ENCODE measurements around the gene EFCAB8. TPM values are rescaled to one million over a fixed set of nuclear protein-coding genes. Genes with fewer than 3 reads are reported as not detected.
A peak's percentile ranks its signal among the peaks of the same experiment; 100 is the strongest.

Gene EFCAB8
- total RNA-seq, 1 donor from 2014 or later: not detected

DNA sequence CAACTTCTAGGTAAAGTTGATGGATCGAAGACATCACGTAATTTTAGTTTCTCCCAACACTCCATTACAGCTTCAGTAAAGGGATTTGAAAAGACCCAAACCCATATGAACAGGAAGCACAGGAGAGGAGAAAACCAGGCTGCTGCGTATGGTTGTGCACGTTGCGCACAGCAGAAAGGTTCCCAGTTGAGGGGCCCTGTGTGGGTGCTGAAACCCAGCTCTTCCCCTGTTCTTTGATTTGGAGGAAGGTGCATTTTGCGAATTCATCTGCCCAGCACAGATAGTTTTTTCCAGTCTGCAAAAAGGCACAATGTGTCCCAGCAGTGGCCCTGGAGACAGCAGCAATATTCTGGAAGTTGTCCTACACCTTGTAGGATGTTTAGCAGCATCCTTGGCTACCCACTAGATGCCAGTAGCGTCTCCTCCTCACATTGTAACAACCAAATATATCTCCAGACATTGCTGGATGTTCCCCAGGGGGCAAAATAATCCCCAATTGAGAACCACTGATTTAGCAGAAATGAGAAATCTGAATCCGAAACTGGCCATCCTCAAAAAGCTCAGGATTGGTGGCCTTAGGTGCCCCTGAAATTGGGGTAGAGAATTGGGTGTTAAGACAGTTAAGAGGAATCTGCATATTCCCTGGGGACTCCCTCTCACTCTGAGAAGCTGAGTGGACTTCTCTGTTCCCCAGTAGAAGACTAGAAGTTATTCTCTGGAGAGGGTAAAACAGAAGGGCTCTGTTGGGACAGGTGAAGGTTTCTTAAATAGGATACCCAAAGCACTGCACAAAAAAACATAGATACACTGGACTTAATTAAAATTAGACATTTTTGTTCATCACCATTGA, 133.3 kb downstream of the EFCAB8 start:
- H3K4me3 ChIP-seq (ENCODE audit: low read depth, low read length): no peak overlapping the region
- TF ChIP-seq, protein P1, sequence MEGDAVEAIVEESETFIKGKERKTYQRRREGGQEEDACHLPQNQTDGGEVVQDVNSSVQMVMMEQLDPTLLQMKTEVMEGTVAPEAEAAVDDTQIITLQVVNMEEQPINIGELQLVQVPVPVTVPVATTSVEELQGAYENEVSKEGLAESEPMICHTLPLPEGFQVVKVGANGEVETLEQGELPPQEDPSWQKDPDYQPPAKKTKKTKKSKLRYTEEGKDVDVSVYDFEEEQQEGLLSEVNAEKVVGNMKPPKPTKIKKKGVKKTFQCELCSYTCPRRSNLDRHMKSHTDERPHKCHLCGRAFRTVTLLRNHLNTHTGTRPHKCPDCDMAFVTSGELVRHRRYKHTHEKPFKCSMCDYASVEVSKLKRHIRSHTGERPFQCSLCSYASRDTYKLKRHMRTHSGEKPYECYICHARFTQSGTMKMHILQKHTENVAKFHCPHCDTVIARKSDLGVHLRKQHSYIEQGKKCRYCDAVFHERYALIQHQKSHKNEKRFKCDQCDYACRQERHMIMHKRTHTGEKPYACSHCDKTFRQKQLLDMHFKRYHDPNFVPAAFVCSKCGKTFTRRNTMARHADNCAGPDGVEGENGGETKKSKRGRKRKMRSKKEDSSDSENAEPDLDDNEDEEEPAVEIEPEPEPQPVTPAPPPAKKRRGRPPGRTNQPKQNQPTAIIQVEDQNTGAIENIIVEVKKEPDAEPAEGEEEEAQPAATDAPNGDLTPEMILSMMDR (conservative IDR thresholded peaks at IDR 0.05; ENCODE audit: low read depth, low read length): no peak
- DNase-seq (ENCODE audit: low read depth): no peak

DNA sequence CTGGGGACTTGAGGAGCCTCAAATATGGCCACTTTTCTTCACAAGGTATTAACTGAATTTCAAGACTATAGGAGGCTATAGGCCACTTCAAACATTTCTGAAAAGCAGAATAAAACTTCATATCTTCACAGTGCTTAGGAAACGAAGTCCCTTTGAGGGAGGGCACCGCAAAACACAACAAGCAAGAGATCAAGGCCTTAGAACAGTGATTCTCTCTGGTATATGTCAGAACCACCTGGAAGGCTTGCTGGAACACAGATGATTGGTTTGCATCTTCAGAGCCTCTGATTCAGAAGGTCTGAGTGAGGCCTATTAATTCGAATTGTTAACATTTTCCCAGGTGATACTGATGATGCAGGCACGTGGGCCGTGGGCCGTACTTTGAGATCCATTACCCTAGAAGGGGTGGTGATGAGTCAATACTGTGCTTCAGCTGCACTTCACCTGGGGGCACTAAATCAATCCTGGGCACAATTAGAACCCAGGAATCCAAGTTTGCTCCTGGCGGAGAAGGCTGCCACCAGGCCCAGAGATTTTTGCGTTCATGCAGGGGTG, 134.8 kb downstream of the EFCAB8 start:
- TF ChIP-seq, protein P1 (conservative IDR thresholded peaks at IDR 0.05; ENCODE audit: low read depth, low read length): no peak
- no peak for DNase-seq (ENCODE audit: low read depth)
- no peak overlapping the region for H3K4me3 ChIP-seq (ENCODE audit: low read depth, low read length)

DNA sequence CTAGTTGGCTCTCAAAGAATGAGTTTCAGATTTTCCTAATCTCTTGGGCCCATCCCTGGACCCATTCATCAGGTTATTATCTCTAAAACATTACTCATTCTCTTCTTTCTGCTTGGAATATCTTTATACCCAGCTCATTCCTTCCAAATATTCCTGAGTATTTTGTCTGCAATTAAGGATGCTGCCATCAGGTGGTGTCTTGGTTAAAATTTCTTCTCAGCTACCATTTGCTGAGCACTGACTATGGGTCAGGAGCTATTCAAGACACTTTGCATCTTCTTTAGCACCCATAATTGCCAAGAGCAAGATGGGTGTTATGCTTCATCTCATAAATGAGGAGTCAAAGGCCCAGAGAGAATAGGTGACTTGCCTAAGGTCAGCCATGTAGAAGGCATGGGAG, 137.1 kb downstream of the EFCAB8 start:
- no peak for DNase-seq (ENCODE audit: low read depth)
- TF ChIP-seq, protein P1 (conservative IDR thresholded peaks at IDR 0.05; ENCODE audit: low read depth, low read length): peak; percentile 2
- H3K4me3 ChIP-seq (ENCODE audit: low read depth, low read length): no peak overlapping the region

DNA sequence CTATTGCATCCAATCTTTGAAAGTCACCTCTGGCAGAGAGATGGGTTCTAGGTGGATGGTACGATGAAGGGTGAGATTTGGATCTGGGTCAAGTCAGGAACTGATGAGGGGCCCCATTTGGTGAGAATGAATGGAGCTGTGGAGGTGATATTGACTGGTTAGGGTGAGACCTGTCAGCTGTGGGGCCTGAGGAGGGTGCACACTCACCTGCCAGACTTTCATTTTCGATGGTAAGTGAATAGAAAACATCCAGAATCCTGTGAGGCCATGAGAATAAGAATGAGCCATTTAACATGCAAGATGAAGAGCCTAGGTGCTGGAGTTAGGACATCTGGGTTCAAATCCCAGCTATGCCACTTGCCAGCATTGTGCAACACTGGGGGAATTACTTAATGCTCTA, 138.7 kb downstream of the EFCAB8 start:
- TF ChIP-seq, protein P1 (conservative IDR thresholded peaks at IDR 0.05; ENCODE audit: low read depth, low read length): no peak
- no peak for DNase-seq (ENCODE audit: low read depth)
- no peak overlapping the region for H3K4me3 ChIP-seq (ENCODE audit: low read depth, low read length)

DNA sequence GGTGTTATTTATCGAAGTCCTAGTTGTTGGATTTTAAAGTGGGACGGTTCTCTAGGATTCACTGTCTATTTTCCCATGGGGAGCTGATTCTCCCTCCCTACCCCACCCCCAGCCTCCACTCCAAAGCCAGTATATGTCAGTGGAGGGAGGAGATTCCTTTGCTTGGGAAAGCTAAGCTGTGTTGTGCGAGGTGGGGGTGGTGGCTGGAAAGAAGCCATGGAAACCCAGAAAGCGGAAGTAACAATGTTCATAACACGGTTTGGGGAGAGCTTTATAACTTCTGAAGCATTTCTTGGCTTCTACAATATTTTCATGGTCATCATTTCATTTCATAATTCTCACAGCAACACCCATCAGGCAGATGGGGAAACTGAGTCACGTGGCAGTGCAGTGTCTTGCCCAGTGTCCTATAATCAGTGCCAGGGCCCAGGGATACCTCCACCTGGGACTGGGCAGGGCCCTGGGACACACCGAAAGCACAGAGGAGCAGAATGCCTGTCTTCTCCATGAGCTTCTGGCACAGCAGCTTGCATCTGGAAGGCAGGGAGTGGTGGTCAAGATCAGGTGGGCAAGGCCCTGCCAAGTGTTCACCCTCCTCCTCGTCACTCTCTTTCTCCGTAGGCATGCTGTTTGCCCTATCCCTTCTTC, 141.0 kb downstream of the EFCAB8 start:
- H3K4me3 ChIP-seq (ENCODE audit: low read depth, low read length): no peak overlapping the region
- no peak for DNase-seq (ENCODE audit: low read depth)
- TF ChIP-seq, protein P1 (conservative IDR thresholded peaks at IDR 0.05; ENCODE audit: low read depth, low read length): no peak

DNA sequence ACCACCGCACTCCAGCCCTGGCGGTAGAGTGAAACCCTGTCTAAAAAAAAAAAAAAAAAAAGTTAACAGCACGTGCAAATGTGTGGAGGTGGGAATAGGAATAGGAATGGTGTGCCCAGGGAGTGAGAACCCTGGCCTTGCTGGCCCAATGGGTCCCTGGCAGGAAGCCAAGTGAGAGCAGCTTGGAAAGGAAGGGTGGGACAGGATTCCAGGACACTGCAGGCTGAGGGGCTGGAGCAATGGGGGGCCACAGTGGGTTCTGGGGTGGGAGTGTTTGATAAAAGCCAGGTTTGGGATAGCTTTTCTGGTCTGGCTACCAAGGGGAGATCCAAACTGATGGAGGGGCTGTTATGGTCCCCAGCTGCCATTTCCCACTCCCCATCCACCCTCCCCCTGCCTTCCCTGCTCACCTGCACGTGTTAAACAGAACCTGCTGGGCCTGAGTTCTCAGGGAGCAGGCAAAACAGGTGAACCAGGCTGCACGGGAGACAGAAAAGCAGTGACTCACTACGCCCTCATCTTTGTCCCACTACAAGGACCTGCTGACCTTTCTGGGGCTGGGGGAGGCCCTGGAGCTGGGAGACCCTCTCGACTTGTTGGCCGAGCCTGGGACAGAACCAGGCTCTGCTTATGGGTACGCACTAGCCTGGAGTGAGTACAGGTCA, 142.2 kb downstream of the EFCAB8 start:
- H3K4me3 ChIP-seq (ENCODE audit: low read depth, low read length): no peak overlapping the region
- no peak for DNase-seq (ENCODE audit: low read depth)
- TF ChIP-seq, protein P1 (conservative IDR thresholded peaks at IDR 0.05; ENCODE audit: low read depth, low read length): no peak
